ENCODE measurements around the gene CSNK1D.
A peak's percentile ranks its signal among the peaks of the same experiment; 100 is the strongest.

Gene CSNK1D

DNA sequence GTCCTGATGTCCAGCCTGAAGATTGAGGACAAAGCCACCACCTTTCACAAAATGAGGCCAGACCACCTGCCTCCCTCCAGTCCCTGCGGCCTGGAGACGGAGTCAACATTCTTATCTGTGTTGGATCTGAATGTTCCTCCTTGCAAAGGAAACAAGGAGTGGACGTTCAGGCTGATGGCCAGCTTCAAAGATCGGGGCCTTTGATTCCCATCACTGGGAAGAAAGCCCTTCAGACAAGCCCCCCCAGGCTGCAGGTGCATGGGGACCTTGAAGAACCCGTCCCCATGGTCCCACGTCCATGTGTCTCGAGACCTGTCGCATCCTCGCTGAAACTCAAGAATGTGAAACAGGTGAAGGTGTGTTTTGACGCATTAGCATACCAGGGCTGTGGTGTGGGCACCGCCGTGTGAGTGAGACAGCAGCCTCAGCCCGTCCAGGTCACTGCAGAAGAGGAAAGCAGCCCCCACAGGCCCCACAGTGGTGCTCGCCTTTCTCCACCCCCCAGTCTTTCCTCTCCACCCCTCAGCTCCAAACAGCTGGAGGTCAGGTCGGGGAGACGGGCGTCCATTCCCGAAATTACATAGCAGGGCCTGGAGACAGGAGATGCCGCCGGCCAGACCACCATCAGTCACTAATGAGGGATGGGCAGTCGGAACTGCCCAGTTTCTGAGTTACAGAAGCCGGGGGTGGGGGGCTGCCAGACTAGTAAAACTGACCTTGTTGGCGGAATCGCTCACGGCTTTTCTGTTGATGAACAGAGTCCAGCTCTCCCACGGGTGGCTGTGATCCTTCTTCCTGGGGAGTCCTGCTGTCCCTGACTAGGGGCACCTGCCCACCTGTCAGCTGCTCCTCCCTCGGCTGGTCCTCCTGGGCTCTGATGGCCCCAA is 877 bp upstream of the CSNK1D start:
- FAIRE-seq, result no peak
- DNase-seq (ENCODE audit: insufficient read length, low spot score), result no peak
- TF ChIP-seq TAF1 (IDR thresholded peaks at IDR 0.05; ENCODE audit: low read depth, low read length), result no peak
- TF ChIP-seq PAX5 (IDR thresholded peaks at IDR 0.05; ENCODE audit: insufficient read depth, low read length, severe bottlenecking), result no peak
- no peak for TF ChIP-seq POU2F2 (IDR thresholded peaks at IDR 0.05; ENCODE audit: low read depth, low read length)
- no peak for TF ChIP-seq SPI1 (IDR thresholded peaks at IDR 0.05; ENCODE audit: low read depth, low read length)
- no peak for TF ChIP-seq POLR2AphosphoS5 (IDR thresholded peaks at IDR 0.05; ENCODE audit: low read depth, low read length)
- TF ChIP-seq POLR2A (IDR thresholded peaks at IDR 0.05; ENCODE audit: low read depth, low read length), result no peak

DNA sequence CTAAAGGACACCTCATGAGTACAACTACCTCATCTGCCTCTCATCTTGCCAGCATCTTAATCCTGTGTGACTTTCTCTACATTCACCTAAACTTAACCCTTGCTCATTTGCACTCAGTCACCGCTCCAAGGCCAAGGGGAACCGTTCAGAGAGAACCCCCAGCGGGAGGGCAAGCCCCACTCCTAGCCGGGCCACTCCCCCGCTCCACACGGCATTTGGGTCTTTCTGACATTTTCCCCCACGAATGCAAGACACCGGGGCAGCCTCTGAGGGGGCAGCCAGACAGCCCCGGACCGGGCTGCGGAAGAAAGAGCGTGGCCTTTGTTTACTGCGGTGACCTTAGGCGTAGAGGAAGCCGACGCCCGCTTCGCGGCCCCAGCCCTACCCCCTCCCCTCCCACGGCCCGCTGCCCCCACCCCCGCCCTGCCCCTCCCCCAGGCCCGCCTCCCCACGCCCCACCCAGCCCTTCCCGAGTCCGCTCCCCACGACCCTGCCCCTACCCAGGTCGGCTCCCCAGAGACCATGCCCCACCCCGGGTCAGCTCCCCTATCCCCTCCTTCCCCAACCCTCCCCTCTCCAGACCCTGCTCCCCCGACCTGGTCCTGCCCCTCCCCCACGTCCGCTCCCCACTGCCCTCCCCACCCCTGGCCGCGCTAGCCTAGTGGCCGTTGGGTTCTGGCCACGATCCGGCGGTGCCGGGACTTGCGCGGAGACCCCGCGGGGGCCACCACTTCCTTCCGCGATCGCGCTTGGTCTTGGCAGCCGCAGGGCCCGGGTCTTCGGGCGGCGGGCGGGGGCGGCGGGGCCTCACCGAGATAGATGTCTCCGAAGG is 789 bp downstream of the CSNK1D start:
- TF ChIP-seq POLR2A (IDR thresholded peaks at IDR 0.05; ENCODE audit: low read depth, low read length) (peak; percentile 10; the same call in 1 of the 2 replicates), POU2F2 (IDR thresholded peaks at IDR 0.05; ENCODE audit: low read depth, low read length) (no peak)
- FAIRE-seq (peak; percentile 43), DNase-seq (ENCODE audit: insufficient read length, low spot score) (peak; percentile 60)

DNA sequence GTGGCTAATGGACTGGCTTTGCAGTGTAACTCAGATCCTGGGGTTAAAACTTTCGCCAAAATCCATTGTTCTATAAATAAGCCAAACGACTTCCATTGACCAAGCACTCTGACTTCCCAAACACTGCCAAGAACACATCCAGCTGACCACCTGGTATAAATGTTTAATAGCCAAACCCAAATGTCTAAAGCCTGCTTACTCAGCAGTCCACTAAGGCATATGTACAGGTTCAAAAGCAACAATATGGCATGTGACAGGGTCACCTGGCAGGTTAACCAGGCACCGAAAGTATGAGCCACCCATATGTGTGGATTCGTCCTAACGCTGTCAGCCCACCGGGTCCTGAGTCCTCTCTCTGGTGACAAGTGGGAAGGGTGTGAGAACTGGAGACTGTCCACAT is 2.1 kb downstream of the CSNK1D start:
- DNase-seq (ENCODE audit: insufficient read length, low spot score) (no peak), FAIRE-seq (no peak)
- TF ChIP-seq POLR2A (IDR thresholded peaks at IDR 0.05; ENCODE audit: low read depth, low read length) (no peak; the same call in 1 of the 2 replicates), SPI1 (IDR thresholded peaks at IDR 0.05; ENCODE audit: low read depth, low read length) (no peak), POU2F2 (IDR thresholded peaks at IDR 0.05; ENCODE audit: low read depth, low read length) (no peak), TAF1 (IDR thresholded peaks at IDR 0.05; ENCODE audit: low read depth, low read length) (no peak), PAX5 (IDR thresholded peaks at IDR 0.05; ENCODE audit: insufficient read depth, low read length, severe bottlenecking) (no peak), POLR2AphosphoS5 (IDR thresholded peaks at IDR 0.05; ENCODE audit: low read depth, low read length) (no peak; the same call in 1 of the 2 replicates)

DNA sequence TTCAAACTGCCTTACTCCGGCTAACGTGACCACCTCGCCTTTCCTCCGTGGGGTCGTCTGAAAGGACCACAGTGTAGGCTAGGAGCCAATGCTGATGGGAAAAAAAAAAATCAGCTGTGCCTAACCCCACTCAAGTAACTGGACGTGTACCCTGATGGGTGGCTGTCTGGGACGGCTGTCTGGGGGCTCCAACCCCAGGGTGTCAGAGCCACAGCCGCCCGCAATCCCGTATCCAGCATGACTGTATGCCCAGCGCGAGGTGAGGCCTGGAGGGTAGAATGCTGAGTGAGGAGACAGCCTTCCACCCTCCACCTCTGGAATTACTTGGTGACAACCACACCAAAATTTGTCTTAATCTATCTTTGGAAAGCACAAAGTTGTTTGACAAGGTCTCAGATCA is 2.8 kb downstream of the CSNK1D start:
- FAIRE-seq, result no peak

DNA sequence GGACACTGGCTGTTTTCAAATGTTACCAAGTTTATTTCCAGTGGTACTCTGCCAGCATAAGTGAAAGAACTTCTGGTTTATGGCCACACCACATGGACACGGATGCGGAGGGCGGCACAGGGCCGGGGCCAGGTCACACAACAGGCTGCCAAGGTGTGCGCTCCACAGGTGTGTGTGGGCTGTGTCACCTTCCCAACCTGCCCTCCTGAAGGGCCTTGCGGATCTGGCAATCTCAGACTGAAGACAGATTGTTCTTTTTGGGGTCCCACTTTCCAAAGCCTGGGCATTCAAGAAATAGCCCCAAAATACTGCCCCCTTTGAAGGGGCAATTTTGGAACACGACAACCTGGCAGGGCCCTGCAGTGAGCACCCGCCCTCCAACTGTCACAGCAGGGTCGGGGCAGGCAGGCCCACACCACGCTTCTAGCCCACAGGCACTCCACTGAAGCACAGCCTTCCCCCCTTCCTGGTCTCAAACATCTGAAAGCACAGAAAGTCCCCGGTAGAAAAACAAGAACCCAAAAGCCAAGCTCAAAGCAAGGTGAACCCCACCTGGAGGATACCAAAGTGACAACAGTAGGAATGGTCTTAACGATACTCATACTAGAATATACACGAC is 3.5 kb downstream of the CSNK1D start:
- no peak for TF ChIP-seq POLR2A (IDR thresholded peaks at IDR 0.05; ENCODE audit: low read depth, low read length)
- no peak for TF ChIP-seq PAX5 (IDR thresholded peaks at IDR 0.05; ENCODE audit: insufficient read depth, low read length, severe bottlenecking)
- TF ChIP-seq POLR2AphosphoS5 (IDR thresholded peaks at IDR 0.05; ENCODE audit: low read depth, low read length), result no peak
- TF ChIP-seq POU2F2 (IDR thresholded peaks at IDR 0.05; ENCODE audit: low read depth, low read length), result no peak
- TF ChIP-seq TAF1 (IDR thresholded peaks at IDR 0.05; ENCODE audit: low read depth, low read length), result no peak
- no peak for DNase-seq (ENCODE audit: insufficient read length, low spot score)
- FAIRE-seq, result no peak

More for the DNA sequence above, 2.8 kb downstream of the CSNK1D start:
- peak; percentile 48; the same call in 1 of the 2 replicates for TF ChIP-seq POLR2AphosphoS5 (IDR thresholded peaks at IDR 0.05; ENCODE audit: low read depth, low read length)
- no peak for TF ChIP-seq POU2F2 (IDR thresholded peaks at IDR 0.05; ENCODE audit: low read depth, low read length)
- no peak for TF ChIP-seq SPI1 (IDR thresholded peaks at IDR 0.05; ENCODE audit: low read depth, low read length)
- peak; percentile 27; the same call in 1 of the 2 replicates for TF ChIP-seq POLR2A (IDR thresholded peaks at IDR 0.05; ENCODE audit: low read depth, low read length)
- TF ChIP-seq TAF1 (IDR thresholded peaks at IDR 0.05; ENCODE audit: low read depth, low read length), result no peak
- DNase-seq (ENCODE audit: insufficient read length, low spot score), result no peak

DNA sequence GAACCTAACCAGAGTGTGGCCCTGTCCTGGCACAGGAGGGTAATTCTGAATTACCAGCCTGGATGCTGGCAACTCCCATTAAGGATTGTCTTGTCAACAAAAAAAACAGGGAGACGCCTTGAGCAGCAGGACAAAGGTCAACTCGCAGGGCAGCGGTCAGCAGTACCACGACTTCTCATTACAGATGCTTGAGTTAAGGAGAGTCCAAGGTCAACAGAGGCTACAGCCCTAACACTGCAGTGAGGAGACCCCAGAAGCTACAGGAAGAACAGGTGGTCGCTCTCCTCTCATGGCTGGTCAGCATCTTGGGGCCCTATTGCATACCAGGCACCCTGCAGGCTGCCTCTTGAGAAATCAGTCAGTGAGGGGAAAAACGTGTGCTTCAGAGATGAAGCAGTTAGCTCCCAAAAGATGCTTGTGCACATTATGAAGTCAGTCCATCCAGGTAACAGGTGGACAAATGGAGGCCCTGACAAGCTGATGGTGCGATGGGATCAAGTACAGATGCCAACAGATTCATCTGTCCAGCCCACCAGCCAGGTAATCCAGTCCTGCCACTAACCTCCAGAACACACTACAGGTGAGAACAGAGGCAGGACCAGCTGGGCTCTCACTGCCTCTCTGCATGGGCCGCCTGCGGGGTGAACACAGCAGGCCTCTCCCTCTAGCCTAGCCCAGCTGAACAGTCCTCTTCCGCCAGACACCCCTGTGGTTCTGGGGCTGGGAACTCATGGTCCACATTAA is 4.2 kb downstream of the CSNK1D start:
- TF ChIP-seq TAF1 (IDR thresholded peaks at IDR 0.05; ENCODE audit: low read depth, low read length), result no peak
- TF ChIP-seq PAX5 (IDR thresholded peaks at IDR 0.05; ENCODE audit: insufficient read depth, low read length, severe bottlenecking), result no peak
- TF ChIP-seq POLR2AphosphoS5 (IDR thresholded peaks at IDR 0.05; ENCODE audit: low read depth, low read length), result peak; percentile 59; the same call in 1 of the 2 replicates
- TF ChIP-seq POU2F2 (IDR thresholded peaks at IDR 0.05; ENCODE audit: low read depth, low read length), result no peak
- no peak for TF ChIP-seq POLR2A (IDR thresholded peaks at IDR 0.05; ENCODE audit: low read depth, low read length)
- TF ChIP-seq SPI1 (IDR thresholded peaks at IDR 0.05; ENCODE audit: low read depth, low read length), result no peak
- DNase-seq (ENCODE audit: insufficient read length, low spot score) (no peak), FAIRE-seq (no peak)

DNA sequence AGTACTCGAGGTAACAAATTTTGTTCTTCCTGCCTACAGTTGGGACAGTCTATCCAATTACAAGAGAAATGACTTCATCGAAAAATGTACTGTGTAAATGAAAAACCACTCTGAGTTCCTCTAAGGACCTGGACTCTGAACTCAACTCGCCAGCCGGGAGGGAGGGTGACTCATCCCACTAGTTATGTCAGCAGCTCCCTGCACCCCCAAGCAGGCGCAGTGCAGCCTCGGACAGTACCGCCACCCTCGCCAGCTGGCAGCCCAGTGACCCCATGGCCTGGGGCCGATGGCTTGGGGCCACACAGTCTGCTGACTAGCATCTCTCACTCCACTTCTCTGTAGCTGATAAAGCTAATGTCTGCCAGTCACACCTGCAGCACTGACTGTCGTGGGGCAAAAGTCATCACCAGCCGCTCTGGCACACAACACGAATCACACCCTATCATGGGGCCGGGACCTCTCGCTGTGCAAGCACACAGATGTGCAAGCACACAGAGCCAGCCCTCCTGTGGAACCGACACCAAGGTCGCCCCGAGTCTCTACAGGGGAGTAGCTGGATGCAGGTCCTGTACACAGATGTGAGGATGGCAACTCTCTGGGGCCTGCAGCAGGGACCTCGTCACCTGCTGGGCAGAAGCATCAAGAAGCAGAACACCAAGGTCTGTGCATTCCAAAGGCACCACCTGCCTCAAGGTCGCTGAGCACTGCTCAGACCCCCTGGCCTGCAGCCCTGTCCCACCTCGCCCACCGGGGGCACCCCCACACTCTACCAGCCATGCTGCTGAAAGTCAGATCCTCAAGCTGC is 5.7 kb downstream of the CSNK1D start:
- TF ChIP-seq TAF1 (IDR thresholded peaks at IDR 0.05; ENCODE audit: low read depth, low read length) (no peak), POLR2AphosphoS5 (IDR thresholded peaks at IDR 0.05; ENCODE audit: low read depth, low read length) (no peak; the same call in 1 of the 2 replicates), PAX5 (IDR thresholded peaks at IDR 0.05; ENCODE audit: insufficient read depth, low read length, severe bottlenecking) (no peak), POLR2A (IDR thresholded peaks at IDR 0.05; ENCODE audit: low read depth, low read length) (no peak; the same call in none of the 2 replicates), SPI1 (IDR thresholded peaks at IDR 0.05; ENCODE audit: low read depth, low read length) (no peak), POU2F2 (IDR thresholded peaks at IDR 0.05; ENCODE audit: low read depth, low read length) (no peak)
- FAIRE-seq, result no peak
- no peak for DNase-seq (ENCODE audit: insufficient read length, low spot score)

DNA sequence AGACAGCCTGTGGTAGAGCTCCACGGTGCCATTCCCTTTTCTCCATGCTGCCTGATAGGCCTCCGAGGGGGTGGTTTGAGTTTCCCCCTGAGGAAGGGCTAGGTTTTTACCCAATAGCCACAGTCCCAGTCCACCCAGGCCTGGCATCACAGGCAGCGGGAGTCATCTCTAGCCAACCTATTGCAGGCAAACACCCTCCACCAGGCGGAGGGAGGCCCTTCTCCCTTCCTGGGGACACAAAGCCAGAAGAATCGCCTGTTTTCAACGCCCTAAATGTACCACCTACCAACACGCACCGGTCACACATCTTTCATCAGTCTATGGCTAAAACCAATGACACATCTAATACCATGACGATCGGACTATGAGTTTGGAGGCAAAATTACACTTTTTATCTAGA is 7.4 kb downstream of the CSNK1D start:
- TF ChIP-seq POU2F2 (IDR thresholded peaks at IDR 0.05; ENCODE audit: low read depth, low read length) (no peak), POLR2A (IDR thresholded peaks at IDR 0.05; ENCODE audit: low read depth, low read length) (no peak), PAX5 (IDR thresholded peaks at IDR 0.05; ENCODE audit: insufficient read depth, low read length, severe bottlenecking) (no peak), SPI1 (IDR thresholded peaks at IDR 0.05; ENCODE audit: low read depth, low read length) (no peak), POLR2AphosphoS5 (IDR thresholded peaks at IDR 0.05; ENCODE audit: low read depth, low read length) (no peak), TAF1 (IDR thresholded peaks at IDR 0.05; ENCODE audit: low read depth, low read length) (no peak)
- DNase-seq (ENCODE audit: insufficient read length, low spot score) (no peak), FAIRE-seq (no peak)

Measured in GM12891 (cell line).